M059J (cell line): ENCODE measurements around the gene CNTNAP2. TPM values are rescaled to one million over a fixed set of nuclear protein-coding genes. Genes with fewer than 3 reads are reported as not detected.

Experiments
- DNase-seq: peaks from one replicate; pipeline ENCODE4 v3.0.0-alpha.2; 2012; ENCODE audit warnings: low read depth
- total RNA-seq: library from RNA; depleted of rRNA; stranded (reverse); fragments of >200 nt; shearing (Covaris generic); gene quantifications from 2 replicates; pipeline ENCODE4 v1.2.3, GENCODE V29; 2014

Gene CNTNAP2
- total RNA-seq, 1 experiment from 2014 or later, result not detected

DNA sequence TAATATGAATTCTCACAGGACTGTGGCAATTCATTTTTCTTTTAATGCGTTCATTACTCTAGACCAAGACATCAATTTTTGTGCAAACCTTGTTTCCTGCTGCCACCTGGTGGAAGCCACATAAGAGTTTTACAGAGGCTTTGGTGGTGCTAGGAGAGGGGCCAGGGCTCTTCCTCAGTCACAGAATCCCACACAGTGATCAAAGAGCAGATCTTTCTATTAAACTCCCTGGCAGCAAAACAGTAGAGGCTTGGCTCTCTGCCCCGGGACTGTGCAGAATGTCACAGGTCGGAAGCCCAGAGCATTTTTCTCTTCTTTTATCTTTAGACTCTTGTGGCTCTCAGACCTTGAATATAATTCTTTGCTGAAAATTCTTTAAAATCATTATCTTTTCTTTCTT, 1967.5 kb downstream of the CNTNAP2 start:
- DNase-seq, result peak; percentile 3

DNA sequence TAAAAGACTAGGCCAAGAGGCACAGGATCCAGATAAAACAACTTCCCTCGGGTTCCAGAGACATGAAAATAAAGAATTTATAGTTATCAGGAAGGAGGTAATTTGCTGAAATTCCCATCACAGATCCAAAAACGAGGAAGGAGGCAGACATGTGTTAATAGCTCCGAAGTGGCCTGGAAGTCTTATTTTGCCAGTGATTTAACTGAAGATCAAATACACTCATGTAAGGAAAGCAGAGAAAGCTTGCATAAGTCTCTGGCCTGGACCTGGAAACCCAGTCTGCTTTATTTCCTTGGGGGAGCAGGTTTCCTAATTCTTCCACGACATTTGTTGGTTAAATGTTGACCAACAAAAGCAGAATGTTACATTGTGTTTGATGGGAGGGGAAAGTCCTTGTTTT, 1975.3 kb downstream of the CNTNAP2 start:
- DNase-seq, result no peak

DNA sequence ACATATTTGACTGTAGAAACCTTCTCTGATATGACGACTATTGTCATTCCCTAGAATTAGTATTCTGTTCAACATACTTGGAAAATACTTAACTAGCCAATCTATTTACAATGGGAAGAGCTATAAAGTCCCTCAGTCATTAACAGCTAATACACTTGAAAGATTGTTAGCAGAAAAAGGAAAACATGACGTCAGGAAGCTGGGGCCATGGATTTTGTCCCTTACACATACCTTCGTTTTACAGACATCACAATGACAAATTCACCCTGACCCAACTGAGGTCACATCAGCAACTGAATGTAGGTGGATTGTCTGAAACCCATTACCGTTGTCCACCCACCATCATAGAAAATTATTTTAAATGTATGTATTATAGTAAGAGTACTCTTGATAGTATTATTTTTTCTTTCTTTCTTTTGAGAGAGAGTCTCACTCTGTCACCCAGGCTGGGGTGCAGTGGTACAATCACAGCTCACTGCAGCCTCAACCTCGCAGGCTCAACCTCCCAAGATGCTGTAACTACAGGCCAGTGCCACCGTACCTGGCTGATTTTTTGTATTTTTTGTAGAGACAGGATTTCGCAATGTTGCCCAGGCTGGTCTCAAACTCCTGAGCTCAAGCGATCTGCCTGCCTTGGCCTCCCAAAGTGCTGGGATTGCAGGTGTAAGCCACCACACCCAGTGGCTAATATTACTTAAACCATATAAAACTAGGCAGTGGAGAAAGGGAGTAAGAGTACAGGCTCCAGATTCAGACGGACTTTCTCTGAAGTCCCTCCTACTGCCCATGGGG, 1977.0 kb downstream of the CNTNAP2 start:
- DNase-seq, result no peak

DNA sequence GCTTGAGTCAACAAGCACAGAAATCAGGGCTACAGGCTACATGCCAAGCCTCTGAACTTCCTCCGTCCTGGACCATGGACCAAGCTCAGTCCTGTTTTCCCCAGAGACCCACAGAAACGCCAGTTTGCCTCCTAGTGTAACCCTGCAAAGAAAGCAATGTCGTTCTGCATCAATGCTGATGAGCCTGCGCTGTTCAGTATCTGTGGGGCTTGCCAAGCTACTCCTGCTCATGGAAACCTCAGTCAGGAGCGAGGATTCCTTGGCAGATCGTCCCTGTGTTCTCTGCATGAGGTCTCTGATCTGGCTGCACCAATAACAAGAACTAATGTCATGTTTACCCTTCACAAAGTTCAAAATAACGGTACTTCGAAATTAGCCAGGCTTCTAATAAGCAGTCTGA, 1978.5 kb downstream of the CNTNAP2 start:
- DNase-seq, result no peak

DNA sequence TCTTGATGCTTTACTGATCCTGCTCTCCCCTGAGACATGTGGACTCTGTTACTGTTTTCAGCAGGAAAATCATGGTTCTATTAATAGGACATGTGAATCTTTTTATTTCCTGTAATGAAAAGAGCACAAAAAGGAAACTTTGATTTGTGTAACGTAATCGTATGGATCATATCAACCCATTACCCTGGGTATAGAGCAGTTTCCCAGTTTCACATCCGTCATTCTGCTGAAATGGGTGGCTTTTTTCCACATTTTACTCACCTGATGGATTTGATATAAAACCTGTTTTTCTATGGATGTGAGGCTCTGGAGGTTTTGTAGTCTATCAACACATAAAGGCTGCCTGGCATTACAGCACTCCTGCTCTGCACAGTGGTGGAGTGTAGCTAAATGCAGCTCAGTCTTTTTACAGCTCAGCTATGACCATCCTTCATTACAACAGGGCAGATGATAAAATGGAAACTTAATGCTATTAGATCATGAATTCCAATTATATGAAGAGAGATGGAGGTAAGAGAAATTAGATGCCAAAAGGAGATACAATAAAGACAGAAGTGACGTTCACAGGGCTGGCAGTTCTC, 1987.6 kb downstream of the CNTNAP2 start:
- no peak for DNase-seq

DNA sequence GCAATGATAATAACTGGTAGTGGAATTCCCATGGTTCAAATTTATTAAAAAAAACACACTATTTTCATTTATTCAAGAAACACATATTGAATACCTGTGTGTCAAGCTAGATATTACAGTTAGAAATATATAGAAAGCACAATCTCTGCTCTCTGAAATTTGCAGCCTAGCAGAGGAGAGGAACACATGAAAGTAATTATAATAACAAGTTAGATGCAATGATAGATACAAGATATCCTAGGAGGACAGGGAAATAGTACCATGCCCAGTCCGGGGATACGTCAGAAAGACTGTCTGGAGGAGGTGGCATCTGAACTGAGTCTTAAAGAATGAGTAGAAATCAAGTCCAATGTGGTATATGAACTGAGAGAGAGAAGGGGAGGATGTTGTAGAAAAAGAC, 1988.3 kb downstream of the CNTNAP2 start:
- DNase-seq, result no peak

DNA sequence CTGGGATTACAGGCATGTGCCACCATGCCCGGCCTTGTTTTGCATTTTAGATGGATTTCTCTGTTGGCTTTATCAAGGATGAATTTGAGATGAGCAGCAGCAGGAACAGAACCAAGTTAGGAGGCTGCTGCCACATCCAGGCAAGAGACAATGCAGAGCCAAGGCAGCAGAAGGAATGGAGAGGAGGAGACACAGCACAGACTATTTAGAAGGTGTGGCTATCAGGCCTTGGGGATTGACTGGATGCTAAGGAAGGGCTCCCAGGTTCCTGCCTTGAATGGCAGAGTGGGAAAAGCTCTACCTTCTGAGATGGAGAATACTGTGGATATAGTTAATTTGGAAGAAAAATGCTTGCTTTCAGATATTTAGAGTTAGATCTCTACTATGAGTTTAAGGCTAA, 1989.3 kb downstream of the CNTNAP2 start:
- no peak for DNase-seq

DNA sequence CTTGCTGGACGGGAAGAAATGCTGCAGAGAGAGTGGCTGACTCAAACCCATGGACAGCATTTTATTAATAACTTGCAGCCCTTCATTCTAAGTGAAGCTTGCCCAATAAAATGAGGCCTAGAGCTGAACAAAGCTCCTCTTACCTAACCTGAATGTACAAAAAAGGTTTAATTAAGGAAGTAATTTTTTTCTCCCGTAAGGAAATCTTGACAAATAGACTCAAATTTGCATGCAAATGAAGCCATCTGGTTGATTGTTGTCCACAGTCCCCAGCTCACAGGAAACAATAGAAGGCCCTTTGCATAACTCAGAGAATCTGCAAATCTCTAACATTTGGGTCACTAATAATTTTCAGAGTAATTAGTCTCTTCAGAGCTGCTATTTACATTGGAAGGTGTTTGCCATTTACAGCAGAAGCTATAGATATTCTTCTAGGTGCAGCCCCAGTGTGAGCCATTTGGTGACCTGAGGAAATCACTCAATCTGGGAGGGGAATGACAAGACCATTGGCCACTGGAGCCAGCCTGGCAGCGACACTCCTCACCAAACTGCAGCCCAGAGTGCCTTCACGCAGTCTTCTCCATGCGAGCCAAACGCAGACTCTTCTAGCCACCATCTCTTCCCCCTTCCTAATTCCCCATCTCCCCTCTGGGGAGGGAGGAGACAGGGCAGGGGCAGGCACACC, 1991.0 kb downstream of the CNTNAP2 start:
- DNase-seq, result no peak

DNA sequence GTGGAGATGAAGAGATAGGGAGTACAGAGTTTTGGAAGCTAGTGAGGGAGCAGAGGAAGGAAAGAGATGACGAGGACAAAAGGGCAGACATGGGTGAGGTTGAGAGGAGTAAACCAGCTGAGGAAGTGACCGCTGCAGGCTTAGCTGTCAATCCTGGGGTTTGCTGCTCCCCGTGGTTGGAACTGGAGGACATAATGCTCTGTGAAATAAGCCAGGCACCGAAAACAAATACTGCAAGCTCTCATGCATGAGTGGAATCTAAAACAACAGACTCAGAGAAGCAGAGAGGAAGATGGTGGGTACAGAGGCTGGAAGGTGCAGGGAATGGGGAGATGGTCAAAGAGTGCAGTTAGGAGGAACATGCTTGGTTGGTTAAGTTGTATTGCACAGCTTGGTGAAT, 1991.8 kb downstream of the CNTNAP2 start:
- no peak for DNase-seq

DNA sequence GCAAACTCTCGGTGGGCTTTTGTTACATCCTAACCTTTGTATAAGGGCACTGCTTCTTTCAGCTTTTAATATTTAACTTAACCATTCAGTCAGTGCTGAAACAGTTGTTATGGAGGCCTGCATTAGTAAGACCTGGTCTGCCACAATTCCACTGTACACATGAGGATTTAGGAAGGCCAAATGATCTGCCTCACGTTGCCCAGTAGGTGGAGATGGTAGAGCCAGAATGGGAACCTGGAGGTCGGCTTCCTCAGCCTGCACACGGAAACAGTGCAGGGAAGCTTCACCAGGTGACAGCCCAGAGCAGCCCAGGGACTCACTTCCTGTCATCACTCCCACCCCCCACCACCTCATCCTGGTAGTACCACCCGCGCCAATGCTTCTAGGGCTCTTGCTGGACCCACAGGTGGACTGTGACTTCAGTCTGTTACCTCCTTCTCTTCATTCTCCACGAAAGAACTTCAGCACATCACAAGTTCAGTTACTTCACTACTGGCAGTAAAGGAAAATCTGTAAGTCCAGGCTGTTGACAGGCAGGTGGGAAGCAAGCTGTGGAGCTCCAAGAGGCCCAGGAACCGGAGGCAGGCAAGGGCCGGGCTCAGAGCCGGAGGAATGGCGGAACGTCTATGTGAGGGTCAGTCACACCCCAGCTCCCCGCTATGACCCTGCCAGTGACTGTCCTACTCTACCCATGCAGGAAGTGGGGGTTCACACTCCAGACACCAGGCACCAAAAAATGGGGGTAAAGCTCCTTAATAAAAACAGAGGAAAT, 1993.7 kb downstream of the CNTNAP2 start:
- no peak for DNase-seq

DNA sequence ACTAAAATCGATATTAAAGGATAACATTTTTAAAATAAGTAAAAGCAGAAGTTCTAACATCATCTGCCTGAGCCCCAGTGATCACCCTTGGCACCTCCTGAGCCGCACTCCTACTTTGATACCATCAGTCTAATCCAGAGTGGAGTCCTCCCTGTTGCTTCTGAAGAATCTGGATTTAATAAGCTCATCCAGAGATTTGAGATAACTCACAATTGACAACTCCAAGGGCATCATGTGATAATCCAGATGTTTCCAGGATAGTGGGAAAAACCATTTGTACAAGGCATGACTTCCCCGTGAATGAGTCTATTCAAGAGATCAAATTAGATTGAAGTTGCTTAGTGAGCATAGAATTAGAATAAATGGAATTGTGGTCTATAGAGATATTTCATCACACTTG, 1998.2 kb downstream of the CNTNAP2 start:
- no peak for DNase-seq

DNA sequence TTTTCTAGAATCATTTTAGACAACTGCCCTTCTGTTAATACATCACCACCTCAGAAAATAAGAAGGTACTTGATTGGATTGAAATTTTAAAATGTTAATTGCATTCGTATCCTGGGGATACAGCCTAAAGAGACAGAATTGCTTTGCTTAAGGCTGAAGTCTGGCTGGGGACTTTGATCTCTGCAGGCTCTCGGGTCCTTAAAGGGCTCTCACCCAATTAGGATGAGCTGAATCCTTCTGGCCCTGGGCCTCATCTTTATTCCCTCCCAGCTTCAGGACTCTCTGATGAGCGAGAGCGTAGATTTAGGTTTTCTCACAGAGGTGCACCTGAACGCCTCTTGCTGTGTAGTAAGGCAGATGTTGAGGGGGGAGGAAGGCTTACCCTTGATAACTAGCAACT, 1998.7 kb downstream of the CNTNAP2 start:
- no peak for DNase-seq

DNA sequence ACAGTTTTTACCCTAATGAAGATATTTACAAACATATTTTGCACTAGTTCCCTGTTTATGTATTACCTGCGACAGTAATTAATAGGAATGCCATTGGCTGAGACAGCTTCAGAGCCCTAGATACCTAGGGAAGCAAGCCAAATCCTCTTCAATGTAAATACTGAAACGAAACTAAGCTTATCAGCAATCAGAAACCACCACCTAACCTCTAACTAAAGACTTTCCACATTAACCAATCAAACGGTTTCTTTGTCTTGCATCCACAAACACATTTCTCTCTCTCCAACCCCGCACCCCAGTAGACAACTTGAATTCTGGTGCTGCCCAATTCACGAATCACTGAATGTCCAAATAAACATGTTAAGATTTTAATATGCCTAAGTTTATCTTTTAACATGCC, 1999.6 kb downstream of the CNTNAP2 start:
- DNase-seq, result no peak

DNA sequence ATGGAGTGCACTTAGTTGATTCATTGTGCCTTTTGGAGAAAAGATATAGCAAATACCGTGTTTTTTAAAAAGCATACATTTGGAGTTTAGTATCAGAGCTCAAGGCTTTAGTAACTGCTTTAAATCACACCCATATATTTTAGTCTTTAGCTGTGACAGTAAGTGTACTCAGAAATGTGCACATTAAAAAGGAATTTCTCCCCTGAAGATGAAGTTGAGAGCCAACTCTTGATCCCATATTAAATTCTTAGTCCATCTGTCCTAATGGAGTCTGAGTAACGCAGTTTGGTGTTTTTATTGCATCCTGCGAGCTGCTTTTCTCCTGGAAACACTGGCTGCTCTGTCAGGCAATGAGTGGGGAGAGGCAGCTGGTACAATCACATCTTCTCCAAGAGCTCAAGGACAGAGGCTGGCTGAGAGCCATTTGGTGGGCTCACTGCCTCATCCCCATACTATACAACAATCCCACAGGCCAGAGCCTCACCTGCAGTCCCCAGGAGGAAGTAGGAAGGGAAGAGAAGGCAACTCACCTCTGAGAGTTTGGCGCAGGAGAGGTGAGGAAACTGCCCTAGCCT, 2000.3 kb downstream of the CNTNAP2 start:
- DNase-seq, result no peak

DNA sequence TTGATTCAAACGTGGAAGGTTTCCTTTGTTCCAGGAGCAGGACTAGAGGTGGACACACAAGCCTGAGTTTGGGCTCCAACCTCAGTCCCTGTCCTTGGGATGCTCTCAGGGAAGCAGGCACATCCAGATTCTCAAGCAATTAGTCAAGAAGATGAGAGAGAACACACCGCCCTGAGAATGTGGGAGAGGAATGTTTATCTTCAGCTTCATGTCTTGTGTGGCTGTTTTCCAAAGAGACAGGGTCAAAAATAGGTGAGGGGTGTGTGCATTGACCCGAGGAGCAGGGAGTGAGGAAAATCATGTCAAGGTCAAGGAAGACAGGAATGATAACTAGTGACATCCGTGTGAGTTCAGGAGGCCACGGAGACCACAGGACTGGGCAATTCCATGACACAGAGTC, 2001.8 kb downstream of the CNTNAP2 start:
- DNase-seq, result no peak

DNA sequence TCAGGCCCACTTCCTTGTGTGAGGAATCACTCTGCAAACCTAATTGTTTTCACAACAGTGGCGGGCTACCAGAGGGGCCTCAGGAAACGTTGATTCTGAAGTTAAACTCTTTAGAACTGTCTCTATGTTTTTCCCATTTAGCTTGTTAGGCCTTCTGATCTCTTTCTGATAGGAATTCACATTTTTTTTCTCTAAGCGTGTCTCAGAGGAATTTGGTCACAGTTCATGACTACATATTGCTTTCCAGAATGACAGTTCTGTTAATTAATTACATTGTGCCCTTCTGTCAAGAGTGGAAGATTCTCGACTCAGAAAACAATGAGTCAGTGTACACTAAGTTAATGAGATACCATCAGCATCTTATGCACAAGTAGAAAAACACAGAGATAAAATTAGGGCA, 2004.8 kb downstream of the CNTNAP2 start:
- no peak for DNase-seq

DNA sequence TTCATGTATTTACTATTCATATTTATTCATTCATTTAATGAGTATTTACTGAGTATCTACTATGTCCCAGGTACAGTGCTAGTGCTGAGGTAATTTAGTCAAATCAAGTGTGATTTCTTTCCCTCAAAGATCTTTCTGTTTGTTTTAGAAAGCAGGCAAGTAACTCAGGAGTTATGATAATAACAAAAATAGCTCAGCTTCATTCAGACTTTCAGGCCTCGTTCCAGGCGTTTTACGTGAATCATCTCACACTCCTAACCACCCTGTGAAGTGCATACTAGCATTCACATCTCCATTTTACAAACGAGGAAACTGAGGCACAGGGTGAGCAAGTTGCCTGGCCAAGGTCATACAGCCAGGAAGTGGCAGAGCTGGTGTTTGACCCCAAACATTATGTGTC, 2005.2 kb downstream of the CNTNAP2 start:
- no peak for DNase-seq

DNA sequence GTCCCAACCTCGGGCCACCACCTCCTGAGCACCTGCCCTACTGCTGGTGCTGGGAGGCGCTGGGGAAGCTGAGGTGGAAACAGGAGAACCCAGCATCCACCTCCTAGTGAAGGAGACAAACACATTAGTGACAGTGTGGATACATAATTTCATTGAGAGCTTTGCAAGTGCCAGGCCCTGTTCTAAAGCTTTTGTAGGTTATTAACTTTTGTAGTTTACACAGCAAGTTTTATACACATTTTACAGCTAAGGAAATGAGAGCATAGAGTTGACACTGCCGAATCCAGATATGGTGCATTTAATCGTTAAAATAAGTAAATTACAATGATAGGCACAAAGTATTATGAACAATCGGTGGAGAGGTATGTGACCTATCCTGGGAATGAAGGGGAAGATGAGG, 2007.9 kb downstream of the CNTNAP2 start:
- DNase-seq, result no peak

DNA sequence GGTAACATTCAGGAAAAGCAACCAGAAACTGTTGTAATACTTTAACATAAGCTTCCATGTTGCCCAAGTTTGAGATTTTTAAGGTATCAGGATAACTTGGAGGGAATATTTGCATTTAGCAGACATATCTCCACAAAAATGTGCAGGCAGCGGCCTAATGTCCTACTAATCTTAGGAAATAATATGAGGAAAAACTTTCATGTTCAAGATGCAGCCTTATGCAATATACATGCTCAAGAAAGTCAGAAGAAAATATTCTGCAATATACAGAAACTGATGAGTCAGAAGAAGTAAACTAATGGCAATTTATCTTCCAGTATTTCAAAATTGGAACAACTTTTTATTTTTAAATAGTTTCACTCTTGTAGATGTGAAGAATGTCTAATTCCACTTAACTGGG, 2010.8 kb downstream of the CNTNAP2 start:
- no peak for DNase-seq

DNA sequence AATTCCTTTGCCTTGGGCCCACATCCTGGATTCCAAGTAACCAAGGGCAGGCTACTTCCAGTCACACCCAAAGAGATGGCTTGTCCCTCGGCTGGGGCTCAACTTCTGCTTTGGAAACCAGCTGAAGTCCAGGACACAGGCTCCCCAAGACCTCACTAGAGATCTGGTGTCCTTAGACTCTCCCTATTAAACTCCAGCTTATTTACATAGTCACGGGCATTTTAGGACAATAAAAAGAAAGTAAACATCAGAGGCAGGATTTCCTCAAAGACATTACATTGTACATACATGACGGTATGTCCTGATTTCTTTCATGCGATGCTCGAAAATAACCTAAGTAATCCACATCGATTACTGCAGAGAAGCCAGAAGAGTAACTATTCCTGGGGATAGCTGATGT, 2012.4 kb downstream of the CNTNAP2 start:
- DNase-seq, result no peak

DNA sequence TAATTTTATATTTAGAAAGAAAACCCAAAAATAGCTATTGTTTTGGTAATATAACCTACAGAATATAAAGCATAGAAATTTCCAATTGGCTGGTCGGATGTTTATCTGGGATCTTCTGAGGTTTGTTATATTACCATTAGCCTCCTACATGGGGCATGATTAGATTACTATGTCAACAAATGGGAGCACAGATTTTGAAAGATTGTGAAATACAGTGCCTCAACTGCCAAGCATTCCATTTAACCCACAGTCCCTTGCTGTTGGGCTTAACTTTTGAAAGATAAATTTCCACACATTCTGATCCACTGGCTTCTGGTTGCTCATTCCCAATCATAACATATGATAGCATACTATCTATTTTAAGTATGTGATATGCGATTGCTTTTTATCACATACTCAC, 2018.5 kb downstream of the CNTNAP2 start:
- no peak for DNase-seq

DNA sequence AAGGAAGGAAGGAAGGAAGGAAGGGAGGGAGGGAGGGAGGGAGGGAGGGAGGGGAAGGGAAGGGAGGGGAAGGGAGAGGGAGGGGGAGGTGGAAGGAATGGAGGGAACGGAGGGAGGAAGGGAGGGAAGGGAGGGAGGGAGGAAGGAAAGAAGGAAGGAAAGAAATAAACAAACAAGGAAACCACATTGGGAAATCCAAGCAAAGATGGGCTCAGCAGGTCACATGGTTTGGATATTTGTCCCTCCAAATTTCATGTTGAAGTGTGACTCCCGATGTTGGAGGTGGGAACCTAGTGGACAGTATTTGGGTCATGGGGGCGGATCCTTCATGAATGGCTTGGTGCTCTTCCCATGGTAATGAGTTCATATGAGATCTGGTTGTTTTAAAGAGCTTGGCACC, 2019.4 kb downstream of the CNTNAP2 start:
- no peak for DNase-seq
